HepG2 (cell line): ENCODE data around the gene FXYD4. TPM values are rescaled to one million over a fixed set of nuclear protein-coding genes. Genes with fewer than 3 reads are reported as not detected.

Source experiments
- ASH2L ChIP-seq: fragments of 300-600, 200-600 bp; sonication (generic); IDR thresholded peaks from 2 replicates; pipeline ENCODE4 v1.7.0; 2017; ENCODE audit warnings: low read depth, mild to moderate bottlenecking, moderate library complexity, mixed read lengths, low read length; ENCODE audit not compliant: insufficient read length
- CBX5 ChIP-seq: sonication (generic); formaldehyde crosslinking; IDR thresholded peaks from 2 replicates; pipeline ENCODE4 v1.4.0; 2020; ENCODE audit warnings: missing genetic modification reagents, borderline replicate concordance
- HOXA7 ChIP-seq: sonication (generic); formaldehyde crosslinking; IDR thresholded peaks from 2 replicates; pipeline ENCODE4 v1.8.1; 2022; ENCODE audit warnings: mild to moderate bottlenecking, missing genetic modification reagents, moderate library complexity
- HOXD1 ChIP-seq: sonication (generic); formaldehyde crosslinking; IDR thresholded peaks from 2 replicates; pipeline ENCODE4 v1.5.0; 2020; ENCODE audit warnings: missing genetic modification reagents
- KDM4B ChIP-seq: sonication (generic); formaldehyde crosslinking; IDR thresholded peaks from 2 replicates; pipeline ENCODE4 v1.4.0; 2020; ENCODE audit warnings: missing genetic modification reagents
- KLF12 ChIP-seq: sonication (generic); formaldehyde crosslinking; IDR thresholded peaks from 2 replicates; pipeline ENCODE4 v1.4.0; 2020; ENCODE audit warnings: missing genetic modification reagents, borderline replicate concordance
- NKX3-1 ChIP-seq: sonication (generic); formaldehyde crosslinking; IDR thresholded peaks from 2 replicates; pipeline ENCODE4 v1.5.0; 2020; ENCODE audit warnings: missing genetic modification reagents
- NONO ChIP-seq, 2 experiments: fragments of 450-650 bp in 1 of 2; sonication (generic) in 1 of 2; formaldehyde crosslinking in 1 of 2; IDR thresholded peaks in 1 of 2; conservative IDR thresholded peaks in 1 of 2; 2 replicates each; pipeline versions ENCODE4 v1.6.1 to v1.8.0; 2017 to 2022; ENCODE audit warnings: mild to moderate bottlenecking in 1 of 2, missing genetic modification reagents in 1 of 2, moderate library complexity in 1 of 2
- PLRG1 ChIP-seq: fragments of 450-650 bp; conservative IDR thresholded peaks from 2 replicates; pipeline ENCODE4 v1.6.1; 2016
- STAT5B ChIP-seq: sonication (generic); formaldehyde crosslinking; IDR thresholded peaks from 2 replicates; pipeline ENCODE4 v1.4.0; 2020; ENCODE audit warnings: missing genetic modification reagents
- ZFP41 ChIP-seq: sonication (generic); formaldehyde crosslinking; IDR thresholded peaks from 2 replicates; pipeline ENCODE4 v1.4.0; 2020; ENCODE audit warnings: mild to moderate bottlenecking, missing genetic modification reagents, borderline replicate concordance
- ZNF264 ChIP-seq: sonication (generic); formaldehyde crosslinking; IDR thresholded peaks from 2 replicates; pipeline ENCODE4 v1.4.0; 2020; ENCODE audit warnings: missing genetic modification reagents
- ZNF292 ChIP-seq: sonication (generic); formaldehyde crosslinking; IDR thresholded peaks from 2 replicates; pipeline ENCODE4 v1.8.1; 2022; ENCODE audit warnings: mild to moderate bottlenecking, low read depth, missing genetic modification reagents, borderline replicate concordance
- ZNF333 ChIP-seq: sonication (generic); formaldehyde crosslinking; IDR thresholded peaks from 2 replicates; pipeline ENCODE4 v1.4.0; 2020; ENCODE audit warnings: mild to moderate bottlenecking, missing genetic modification reagents, borderline replicate concordance
- ZNF335 ChIP-seq: sonication (generic); formaldehyde crosslinking; IDR thresholded peaks from 2 replicates; pipeline ENCODE4 v1.4.0; 2020; ENCODE audit warnings: missing genetic modification reagents
- ZSCAN30 ChIP-seq: sonication (generic); formaldehyde crosslinking; IDR thresholded peaks from 2 replicates; pipeline ENCODE4 v1.5.0; 2020; ENCODE audit warnings: mild to moderate bottlenecking, missing genetic modification reagents
- polyA plus RNA-seq, 8 experiments: library from polyadenylated mRNA; depleted of rRNA in 3 of 8; stranded (reverse) in 7 of 8; unstranded in 1 of 8; fragments of >200 nt; fragmentation: Illumina TruSeq in 4 of 8; extraction: Trizol in 4 of 8; gene quantifications; 2 replicates each; pipeline versions ENCODE4 v1.2.1 to v1.2.3, GENCODE V29; 2011 to 2016; ENCODE audit warnings: low read depth in 4 of 8, missing spikeins in 1 of 8, mixed read lengths in 1 of 8; ENCODE audit not compliant: insufficient read depth in 1 of 8
- total RNA-seq, 5 experiments: library from RNA; depleted of rRNA; stranded (reverse); fragments of >200 nt; fragmentation: Illumina TruSeq; extraction: Trizol; gene quantifications; 2 replicates each; pipeline ENCODE4 v1.2.3, GENCODE V29; 2016; ENCODE audit warnings: low read depth in 1 of 5
- TF ChIP-seq, protein P1 (sequence below): IDR thresholded peaks from 2 replicates; pipeline ENCODE4 v1.6.1; 2012; ENCODE audit warnings: low read length, improper control_type of control experiment
- TF ChIP-seq, protein P2 (sequence below): sonication (generic); formaldehyde crosslinking; IDR thresholded peaks from 2 replicates; pipeline ENCODE4 v1.4.0; 2020; ENCODE audit warnings: missing genetic modification reagents, borderline replicate concordance
- TF ChIP-seq, protein P3 (sequence below): sonication (generic); formaldehyde crosslinking; IDR thresholded peaks from 2 replicates; pipeline ENCODE4 v1.4.0; 2020; ENCODE audit warnings: mild to moderate bottlenecking, missing genetic modification reagents

FXYD4 gene
- total and polyA plus RNA-seq, 2 of the 13 experiments (the other 11 are each of a cell fraction or from before 2014, with no cell fraction given) = not detected

GRCh38 chr10:43408710-43409384 lies 37.4 kb downstream of the FXYD4 start, which contains the start of gene HNRNPF (continued):
- TF ChIP-seq ZNF264 (peak; percentile 83), ZNF292 (CRISPR knock-in tag) (no peak), ZNF335 (CRISPR knock-in tag) (no peak), NONO (IDR thresholded peaks at IDR 0.05) (no peak), NONO (CRISPR knock-in tag; conservative IDR thresholded peaks at IDR 0.05) (peak; percentile 86), PLRG1 (no peak), ZNF333 (no peak), NKX3-1 (peak; percentile 95), CBX5 (CRISPR knock-in tag) (no peak; the same call in none of the 2 replicates), ZSCAN30 (CRISPR knock-in tag) (peak; percentile 27; the same call in 1 of the 2 replicates), STAT5B (CRISPR knock-in tag) (no peak), ZFP41 (peak; percentile 94; the same call in 1 of the 2 replicates), HOXA7 (no peak), HOXD1 (CRISPR knock-in tag) (peak; percentile 81; the same call in 1 of the 2 replicates), ASH2L (peak; percentile 83), KLF12 (CRISPR knock-in tag) (peak; percentile 78; the same call in 1 of the 2 replicates), KDM4B (CRISPR knock-in tag) (no peak)
- TF ChIP-seq, protein P1, sequence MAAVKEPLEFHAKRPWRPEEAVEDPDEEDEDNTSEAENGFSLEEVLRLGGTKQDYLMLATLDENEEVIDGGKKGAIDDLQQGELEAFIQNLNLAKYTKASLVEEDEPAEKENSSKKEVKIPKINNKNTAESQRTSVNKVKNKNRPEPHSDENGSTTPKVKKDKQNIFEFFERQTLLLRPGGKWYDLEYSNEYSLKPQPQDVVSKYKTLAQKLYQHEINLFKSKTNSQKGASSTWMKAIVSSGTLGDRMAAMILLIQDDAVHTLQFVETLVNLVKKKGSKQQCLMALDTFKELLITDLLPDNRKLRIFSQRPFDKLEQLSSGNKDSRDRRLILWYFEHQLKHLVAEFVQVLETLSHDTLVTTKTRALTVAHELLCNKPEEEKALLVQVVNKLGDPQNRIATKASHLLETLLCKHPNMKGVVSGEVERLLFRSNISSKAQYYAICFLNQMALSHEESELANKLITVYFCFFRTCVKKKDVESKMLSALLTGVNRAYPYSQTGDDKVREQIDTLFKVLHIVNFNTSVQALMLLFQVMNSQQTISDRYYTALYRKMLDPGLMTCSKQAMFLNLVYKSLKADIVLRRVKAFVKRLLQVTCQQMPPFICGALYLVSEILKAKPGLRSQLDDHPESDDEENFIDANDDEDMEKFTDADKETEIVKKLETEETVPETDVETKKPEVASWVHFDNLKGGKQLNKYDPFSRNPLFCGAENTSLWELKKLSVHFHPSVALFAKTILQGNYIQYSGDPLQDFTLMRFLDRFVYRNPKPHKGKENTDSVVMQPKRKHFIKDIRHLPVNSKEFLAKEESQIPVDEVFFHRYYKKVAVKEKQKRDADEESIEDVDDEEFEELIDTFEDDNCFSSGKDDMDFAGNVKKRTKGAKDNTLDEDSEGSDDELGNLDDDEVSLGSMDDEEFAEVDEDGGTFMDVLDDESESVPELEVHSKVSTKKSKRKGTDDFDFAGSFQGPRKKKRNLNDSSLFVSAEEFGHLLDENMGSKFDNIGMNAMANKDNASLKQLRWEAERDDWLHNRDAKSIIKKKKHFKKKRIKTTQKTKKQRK = no peak
- TF ChIP-seq, protein P2, sequence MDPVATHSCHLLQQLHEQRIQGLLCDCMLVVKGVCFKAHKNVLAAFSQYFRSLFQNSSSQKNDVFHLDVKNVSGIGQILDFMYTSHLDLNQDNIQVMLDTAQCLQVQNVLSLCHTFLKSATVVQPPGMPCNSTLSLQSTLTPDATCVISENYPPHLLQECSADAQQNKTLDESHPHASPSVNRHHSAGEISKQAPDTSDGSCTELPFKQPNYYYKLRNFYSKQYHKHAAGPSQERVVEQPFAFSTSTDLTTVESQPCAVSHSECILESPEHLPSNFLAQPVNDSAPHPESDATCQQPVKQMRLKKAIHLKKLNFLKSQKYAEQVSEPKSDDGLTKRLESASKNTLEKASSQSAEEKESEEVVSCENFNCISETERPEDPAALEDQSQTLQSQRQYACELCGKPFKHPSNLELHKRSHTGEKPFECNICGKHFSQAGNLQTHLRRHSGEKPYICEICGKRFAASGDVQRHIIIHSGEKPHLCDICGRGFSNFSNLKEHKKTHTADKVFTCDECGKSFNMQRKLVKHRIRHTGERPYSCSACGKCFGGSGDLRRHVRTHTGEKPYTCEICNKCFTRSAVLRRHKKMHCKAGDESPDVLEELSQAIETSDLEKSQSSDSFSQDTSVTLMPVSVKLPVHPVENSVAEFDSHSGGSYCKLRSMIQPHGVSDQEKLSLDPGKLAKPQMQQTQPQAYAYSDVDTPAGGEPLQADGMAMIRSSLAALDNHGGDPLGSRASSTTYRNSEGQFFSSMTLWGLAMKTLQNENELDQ (CRISPR knock-in tag) = no peak
- TF ChIP-seq, protein P3, sequence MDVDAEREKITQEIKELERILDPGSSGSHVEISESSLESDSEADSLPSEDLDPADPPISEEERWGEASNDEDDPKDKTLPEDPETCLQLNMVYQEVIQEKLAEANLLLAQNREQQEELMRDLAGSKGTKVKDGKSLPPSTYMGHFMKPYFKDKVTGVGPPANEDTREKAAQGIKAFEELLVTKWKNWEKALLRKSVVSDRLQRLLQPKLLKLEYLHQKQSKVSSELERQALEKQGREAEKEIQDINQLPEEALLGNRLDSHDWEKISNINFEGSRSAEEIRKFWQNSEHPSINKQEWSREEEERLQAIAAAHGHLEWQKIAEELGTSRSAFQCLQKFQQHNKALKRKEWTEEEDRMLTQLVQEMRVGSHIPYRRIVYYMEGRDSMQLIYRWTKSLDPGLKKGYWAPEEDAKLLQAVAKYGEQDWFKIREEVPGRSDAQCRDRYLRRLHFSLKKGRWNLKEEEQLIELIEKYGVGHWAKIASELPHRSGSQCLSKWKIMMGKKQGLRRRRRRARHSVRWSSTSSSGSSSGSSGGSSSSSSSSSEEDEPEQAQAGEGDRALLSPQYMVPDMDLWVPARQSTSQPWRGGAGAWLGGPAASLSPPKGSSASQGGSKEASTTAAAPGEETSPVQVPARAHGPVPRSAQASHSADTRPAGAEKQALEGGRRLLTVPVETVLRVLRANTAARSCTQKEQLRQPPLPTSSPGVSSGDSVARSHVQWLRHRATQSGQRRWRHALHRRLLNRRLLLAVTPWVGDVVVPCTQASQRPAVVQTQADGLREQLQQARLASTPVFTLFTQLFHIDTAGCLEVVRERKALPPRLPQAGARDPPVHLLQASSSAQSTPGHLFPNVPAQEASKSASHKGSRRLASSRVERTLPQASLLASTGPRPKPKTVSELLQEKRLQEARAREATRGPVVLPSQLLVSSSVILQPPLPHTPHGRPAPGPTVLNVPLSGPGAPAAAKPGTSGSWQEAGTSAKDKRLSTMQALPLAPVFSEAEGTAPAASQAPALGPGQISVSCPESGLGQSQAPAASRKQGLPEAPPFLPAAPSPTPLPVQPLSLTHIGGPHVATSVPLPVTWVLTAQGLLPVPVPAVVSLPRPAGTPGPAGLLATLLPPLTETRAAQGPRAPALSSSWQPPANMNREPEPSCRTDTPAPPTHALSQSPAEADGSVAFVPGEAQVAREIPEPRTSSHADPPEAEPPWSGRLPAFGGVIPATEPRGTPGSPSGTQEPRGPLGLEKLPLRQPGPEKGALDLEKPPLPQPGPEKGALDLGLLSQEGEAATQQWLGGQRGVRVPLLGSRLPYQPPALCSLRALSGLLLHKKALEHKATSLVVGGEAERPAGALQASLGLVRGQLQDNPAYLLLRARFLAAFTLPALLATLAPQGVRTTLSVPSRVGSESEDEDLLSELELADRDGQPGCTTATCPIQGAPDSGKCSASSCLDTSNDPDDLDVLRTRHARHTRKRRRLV (CRISPR knock-in tag) = no peak
